HG03045 (cell line): ENCODE data around the gene FAM124B.
A peak's percentile ranks its signal among the peaks of the same experiment; 100 is the strongest.
"Not testable (repeated sequence)": the region's sequence is repeated elsewhere in the genome, so short reads cannot be mapped to it uniquely, and the experiment has no call there.

ENCODE experiments used
- ATAC-seq: cut with Tn5 transposase; IDR thresholded peaks from one replicate; pipeline ENCODE4 v1.9.1; 2021; ENCODE audit warnings: mild to moderate bottlenecking, moderate library complexity; ENCODE audit not compliant: unreplicated experiment

The FAM124B gene

GRCh38 chr2:224382973-224383555, 18.8 kb downstream of the FAM124B start:
- no peak for ATAC-seq

GRCh38 chr2:224382280-224382647, 19.6 kb downstream of the FAM124B start:
- not testable (repeated sequence) for ATAC-seq

- no peak for ATAC-seq
Observed at GRCh38 chr2:224381521-224382279, 20.2 kb downstream of the FAM124B start.

GRCh38 chr2:224379986-224380385, 21.9 kb downstream of the FAM124B start:
- no peak for ATAC-seq

- no peak for ATAC-seq
Observed at GRCh38 chr2:224379172-224379571, 22.7 kb downstream of the FAM124B start.

GRCh38 chr2:224378701-224379097, 23.2 kb downstream of the FAM124B start:
- no peak for ATAC-seq

GRCh38 chr2:224377751-224378700, 23.9 kb downstream of the FAM124B start:
- ATAC-seq, result no peak

GRCh38 chr2:224372641-224373040, 29.3 kb downstream of the FAM124B start:
- no peak for ATAC-seq

GRCh38 chr2:224369028-224369632, 32.8 kb downstream of the FAM124B start:
- ATAC-seq, result no peak

GRCh38 chr2:224366267-224366844, 35.6 kb downstream of the FAM124B start:
- no peak for ATAC-seq

GRCh38 chr2:224365331-224365730, 36.6 kb downstream of the FAM124B start:
- no peak for ATAC-seq

- no peak for ATAC-seq
Observed at GRCh38 chr2:224363281-224363680, 38.6 kb downstream of the FAM124B start.

GRCh38 chr2:224362094-224362493, 39.8 kb downstream of the FAM124B start:
- ATAC-seq, result no peak

GRCh38 chr2:224360801-224361251, 41.1 kb downstream of the FAM124B start:
- ATAC-seq, result no peak

GRCh38 chr2:224359569-224359968, 42.3 kb downstream of the FAM124B start:
- no peak for ATAC-seq

- ATAC-seq, result peak; percentile 86
Observed at GRCh38 chr2:224357098-224357901, 44.6 kb downstream of the FAM124B start.

GRCh38 chr2:224354632-224355211, 47.2 kb downstream of the FAM124B start:
- ATAC-seq, result no peak

- ATAC-seq, result no peak
Observed at GRCh38 chr2:224350703-224351102, 51.2 kb downstream of the FAM124B start.

GRCh38 chr2:224349396-224349795, 52.5 kb downstream of the FAM124B start:
- ATAC-seq, result no peak
